Loucy (cell line): ENCODE measurements around the gene CDKN1A.

Experiments used
- H2AFZ ChIP-seq: fragments of 200-600 bp; sonication (generic); 2 replicates; pipeline ENCODE4 v1.6.0; 2016; ENCODE audit warnings: antibody characterized with exemption, mild to moderate bottlenecking, low read length, moderate library complexity
- H3F3A ChIP-seq: fragments of 200-600 bp; 2 replicates; pipeline ENCODE4 v1.6.0; 2016; ENCODE audit warnings: antibody characterized with exemption, low read depth, mild to moderate bottlenecking
- H3K27me3 ChIP-seq: fragments of 200-600 bp; sonication (generic); 2 replicates; pipeline ENCODE4 v1.6.1; 2014; ENCODE audit warnings: low read length, mild to moderate bottlenecking; ENCODE audit not compliant: insufficient read depth, poor library complexity, severe bottlenecking
- H3K36me3 ChIP-seq: fragments of 200-600 bp; sonication (generic); 2 replicates; pipeline ENCODE4 v1.6.1; 2016; ENCODE audit warnings: low read length; ENCODE audit not compliant: insufficient read depth
- H3K4me1 ChIP-seq: fragments of 200-600 bp; sonication (generic); 2 replicates; pipeline ENCODE4 v1.5.1; 2014; ENCODE audit warnings: low read length, mild to moderate bottlenecking; ENCODE audit not compliant: insufficient read depth, poor library complexity, severe bottlenecking
- H3K4me2 ChIP-seq: fragments of 200-600 bp; sonication (generic); 2 replicates; pipeline ENCODE4 v1.6.0; 2014; ENCODE audit warnings: antibody characterized with exemption, low read length, low read depth, mild to moderate bottlenecking; ENCODE audit not compliant: poor library complexity, severe bottlenecking
- H3K4me3 ChIP-seq: fragments of 200-600 bp; sonication (generic); 2 replicates; pipeline ENCODE4 v1.5.1; 2014; ENCODE audit warnings: low read length, mild to moderate bottlenecking, mixed read lengths; ENCODE audit not compliant: poor library complexity, severe bottlenecking
- H3K79me2 ChIP-seq: fragments of 200-600 bp; sonication (generic); 2 replicates; pipeline ENCODE4 v1.6.1; 2014; ENCODE audit warnings: low read length; ENCODE audit not compliant: insufficient read depth
- H3K9ac ChIP-seq: fragments of 200-600 bp; sonication (generic); 2 replicates; pipeline ENCODE4 v1.6.0; 2014; ENCODE audit warnings: mild to moderate bottlenecking, low read depth, low read length, moderate library complexity; ENCODE audit not compliant: poor library complexity, severe bottlenecking
- H3K9me2 ChIP-seq: fragments of 200-600 bp; sonication (generic); replicated peaks from 2 replicates; pipeline ENCODE4 v1.6.1; 2016; ENCODE audit warnings: low read depth, low read length, mixed read lengths
- H3K9me3 ChIP-seq: fragments of 200-600 bp; sonication (generic); 2 replicates; pipeline ENCODE4 v1.6.1; 2014; ENCODE audit warnings: mild to moderate bottlenecking, antibody characterized with exemption, low read length, low read depth; ENCODE audit not compliant: insufficient read depth
- H4K20me1 ChIP-seq: fragments of 200-600 bp; sonication (generic); 2 replicates; pipeline ENCODE4 v1.6.0; 2014; ENCODE audit warnings: antibody characterized with exemption, low read length, mild to moderate bottlenecking; ENCODE audit not compliant: insufficient read depth, poor library complexity, severe bottlenecking
- EZH2phosphoT487 ChIP-seq: fragments of 200-600 bp; IDR thresholded peaks from 2 replicates; pipeline ENCODE4 v1.6.1; 2018; ENCODE audit warnings: antibody characterized with exemption, mild to moderate bottlenecking, moderate library complexity, borderline replicate concordance
- TF ChIP-seq, protein P1 (sequence below): fragments of 200-600 bp; sonication (generic); conservative IDR thresholded peaks from 2 replicates; pipeline ENCODE4 v1.5.1; 2014; ENCODE audit warnings: mild to moderate bottlenecking, antibody characterized with exemption, low read length

CDKN1A gene

GRCh38 chr6:36643977-36644376, 34.5 kb upstream of the CDKN1A start:
- Histone ChIP-seq H3K36me3 (no peaks in the 10 kb centered on the region), H2AFZ (no peak overlapping the region), H3K27me3 (no peaks in the 10 kb centered on the region), H3F3A (no peaks in the 10 kb centered on the region), H3K79me2 (no peaks in the 10 kb centered on the region), H3K9ac (no peak overlapping the region), H3K9me3 (no peaks in the 10 kb centered on the region), H3K4me2 (no peak overlapping the region), H3K4me1 (peaks cover 7% of the 10 kb centered on the region), H4K20me1 (no peaks in the 10 kb centered on the region), H3K9me2 (no peaks in the 10 kb centered on the region), H3K4me3 (no peak overlapping the region)
- no peak for TF ChIP-seq EZH2phosphoT487
- TF ChIP-seq, protein P1, sequence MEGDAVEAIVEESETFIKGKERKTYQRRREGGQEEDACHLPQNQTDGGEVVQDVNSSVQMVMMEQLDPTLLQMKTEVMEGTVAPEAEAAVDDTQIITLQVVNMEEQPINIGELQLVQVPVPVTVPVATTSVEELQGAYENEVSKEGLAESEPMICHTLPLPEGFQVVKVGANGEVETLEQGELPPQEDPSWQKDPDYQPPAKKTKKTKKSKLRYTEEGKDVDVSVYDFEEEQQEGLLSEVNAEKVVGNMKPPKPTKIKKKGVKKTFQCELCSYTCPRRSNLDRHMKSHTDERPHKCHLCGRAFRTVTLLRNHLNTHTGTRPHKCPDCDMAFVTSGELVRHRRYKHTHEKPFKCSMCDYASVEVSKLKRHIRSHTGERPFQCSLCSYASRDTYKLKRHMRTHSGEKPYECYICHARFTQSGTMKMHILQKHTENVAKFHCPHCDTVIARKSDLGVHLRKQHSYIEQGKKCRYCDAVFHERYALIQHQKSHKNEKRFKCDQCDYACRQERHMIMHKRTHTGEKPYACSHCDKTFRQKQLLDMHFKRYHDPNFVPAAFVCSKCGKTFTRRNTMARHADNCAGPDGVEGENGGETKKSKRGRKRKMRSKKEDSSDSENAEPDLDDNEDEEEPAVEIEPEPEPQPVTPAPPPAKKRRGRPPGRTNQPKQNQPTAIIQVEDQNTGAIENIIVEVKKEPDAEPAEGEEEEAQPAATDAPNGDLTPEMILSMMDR = no peak

DNA sequence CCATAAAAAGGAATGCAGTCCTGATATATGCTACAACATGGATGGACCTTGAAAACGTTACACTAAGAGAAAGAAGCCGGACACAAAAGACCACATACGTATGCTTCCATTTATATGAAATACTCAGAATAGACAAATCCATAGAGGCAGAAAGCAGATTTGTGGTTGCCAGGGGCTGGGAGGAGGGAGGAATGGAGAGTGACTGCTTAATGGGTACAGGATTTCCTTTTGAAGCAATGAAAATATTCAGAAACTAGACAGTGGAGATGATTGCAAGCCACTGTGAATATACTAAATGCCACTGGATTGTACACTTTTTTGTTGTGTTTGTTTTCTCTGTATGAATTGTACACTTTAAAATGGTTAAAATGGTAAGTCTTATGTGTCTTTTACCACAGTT, 29.4 kb upstream of the CDKN1A start:
- H3K4me2 ChIP-seq = no peak overlapping the region

GRCh38 chr6:36649701-36650484, 28.6 kb upstream of the CDKN1A start:
- peaks cover 13% of the 10 kb centered on the region for H3K4me1 ChIP-seq
- H3K9me2 ChIP-seq = no peaks in the 10 kb centered on the region
- no peaks in the 10 kb centered on the region for H4K20me1 ChIP-seq
- H3F3A ChIP-seq = no peaks in the 10 kb centered on the region
- H3K4me2 ChIP-seq = no peak overlapping the region
- TF ChIP-seq, protein P1 = no peak
- TF ChIP-seq EZH2phosphoT487 = no peak
- H3K9ac ChIP-seq = no peak overlapping the region
- H2AFZ ChIP-seq = peak overlapping the region; percentile 50; the same call in 1 of the 2 replicates
- no peaks in the 10 kb centered on the region for H3K9me3 ChIP-seq
- no peak overlapping the region for H3K4me3 ChIP-seq
- H3K27me3 ChIP-seq = no peaks in the 10 kb centered on the region
- H3K36me3 ChIP-seq = no peaks in the 10 kb centered on the region
- no peaks in the 10 kb centered on the region for H3K79me2 ChIP-seq

More for the DNA sequence above, 29.4 kb upstream of the CDKN1A start:
- TF ChIP-seq EZH2phosphoT487 = no peak
- TF ChIP-seq, protein P1 = no peak
- Histone ChIP-seq H3K4me1 (peaks cover 13% of the 10 kb centered on the region), H3K9me2 (no peaks in the 10 kb centered on the region), H3K27me3 (no peaks in the 10 kb centered on the region), H3K4me3 (no peak overlapping the region), H3K36me3 (no peaks in the 10 kb centered on the region), H3K9ac (no peak overlapping the region), H2AFZ (no peak overlapping the region), H3K9me3 (no peaks in the 10 kb centered on the region), H3F3A (no peaks in the 10 kb centered on the region), H3K79me2 (no peaks in the 10 kb centered on the region), H4K20me1 (no peaks in the 10 kb centered on the region)
